ENCODE data around the gene CCDC6.

- TF ChIP-seq CTCF (IDR thresholded peaks at IDR 0.05) = no peak
- no peak for TF ChIP-seq POLR2A (IDR thresholded peaks at IDR 0.05)
Observed at GRCh38 chr10:59833810-59834209, 72.5 kb downstream of the CCDC6 start.

Measured in lower leg skin (tissue), 3 donors.